Measurements from ENCODE around the gene ERP27.

ERP27 gene

GRCh38 chr12:14911131-14911530 is 27.2 kb downstream of the ERP27 start:
- Histone ChIP-seq H3K36me3 (ENCODE audit: control insufficient read depth, low read depth, low read length) (no peaks in the 10 kb centered on the region), H3K4me3 (ENCODE audit: low read length) (no peak overlapping the region), H3K9me3 (ENCODE audit: control insufficient read depth, low read depth, low read length) (no peaks in the 10 kb centered on the region)

GRCh38 chr12:14910090-14910915 is 28.0 kb downstream of the ERP27 start:
- H3K9me3 ChIP-seq (ENCODE audit: control insufficient read depth, low read depth, low read length) = no peaks in the 10 kb centered on the region
- no peak overlapping the region for H3K4me3 ChIP-seq (ENCODE audit: low read length)
- no peaks in the 10 kb centered on the region for H3K27me3 ChIP-seq (ENCODE audit: control insufficient read depth, insufficient read depth, low read length)
- H3K36me3 ChIP-seq (ENCODE audit: control insufficient read depth, low read depth, low read length) = no peaks in the 10 kb centered on the region
- H3K9ac ChIP-seq (ENCODE audit: low read length) = no peak overlapping the region
- H3K4me1 ChIP-seq (ENCODE audit: control insufficient read depth, low read depth, low read length) = no peaks in the 10 kb centered on the region
- H3K27ac ChIP-seq (ENCODE audit: low read length) = no peak overlapping the region

More at GRCh38 chr12:14911131-14911530, 27.2 kb downstream of the ERP27 start:
- H3K27me3 ChIP-seq (ENCODE audit: control insufficient read depth, insufficient read depth, low read length) = no peaks in the 10 kb centered on the region
- H3K9ac ChIP-seq (ENCODE audit: low read length) = no peak overlapping the region
- no peak overlapping the region for H3K27ac ChIP-seq (ENCODE audit: low read length)
- no peaks in the 10 kb centered on the region for H3K4me1 ChIP-seq (ENCODE audit: control insufficient read depth, low read depth, low read length)

- Histone ChIP-seq H3K9me3 (ENCODE audit: control insufficient read depth, low read depth, low read length) (no peaks in the 10 kb centered on the region), H3K27me3 (ENCODE audit: control insufficient read depth, insufficient read depth, low read length) (no peaks in the 10 kb centered on the region), H3K9ac (ENCODE audit: low read length) (no peak overlapping the region), H3K4me1 (ENCODE audit: control insufficient read depth, low read depth, low read length) (no peaks in the 10 kb centered on the region), H3K27ac (ENCODE audit: low read length) (no peak overlapping the region), H3K36me3 (ENCODE audit: control insufficient read depth, low read depth, low read length) (no peaks in the 10 kb centered on the region), H3K4me3 (ENCODE audit: low read length) (no peak overlapping the region)
Observed at GRCh38 chr12:14907953-14908352, 30.4 kb downstream of the ERP27 start.

- H3K36me3 ChIP-seq (ENCODE audit: control insufficient read depth, low read depth, low read length) = no peaks in the 10 kb centered on the region
- H3K4me3 ChIP-seq (ENCODE audit: low read length) = no peak overlapping the region
Observed at GRCh38 chr12:14906114-14906513, 32.2 kb downstream of the ERP27 start.

GRCh38 chr12:14905269-14906004 is 32.9 kb downstream of the ERP27 start:
- no peaks in the 10 kb centered on the region for H3K9me3 ChIP-seq (ENCODE audit: control insufficient read depth, low read depth, low read length)
- no peaks in the 10 kb centered on the region for H3K36me3 ChIP-seq (ENCODE audit: control insufficient read depth, low read depth, low read length)
- no peak overlapping the region for H3K27ac ChIP-seq (ENCODE audit: low read length)
- no peaks in the 10 kb centered on the region for H3K4me1 ChIP-seq (ENCODE audit: control insufficient read depth, low read depth, low read length)
- no peaks in the 10 kb centered on the region for H3K27me3 ChIP-seq (ENCODE audit: control insufficient read depth, insufficient read depth, low read length)
- no peak overlapping the region for H3K9ac ChIP-seq (ENCODE audit: low read length)
- no peak overlapping the region for H3K4me3 ChIP-seq (ENCODE audit: low read length)

More at GRCh38 chr12:14906114-14906513, 32.2 kb downstream of the ERP27 start:
- no peaks in the 10 kb centered on the region for H3K27me3 ChIP-seq (ENCODE audit: control insufficient read depth, insufficient read depth, low read length)
- H3K9me3 ChIP-seq (ENCODE audit: control insufficient read depth, low read depth, low read length) = no peaks in the 10 kb centered on the region
- no peak overlapping the region for H3K9ac ChIP-seq (ENCODE audit: low read length)
- no peaks in the 10 kb centered on the region for H3K4me1 ChIP-seq (ENCODE audit: control insufficient read depth, low read depth, low read length)
- no peak overlapping the region for H3K27ac ChIP-seq (ENCODE audit: low read length)

- Histone ChIP-seq H3K36me3 (ENCODE audit: control insufficient read depth, low read depth, low read length) (no peaks in the 10 kb centered on the region), H3K4me1 (ENCODE audit: control insufficient read depth, low read depth, low read length) (no peaks in the 10 kb centered on the region), H3K4me3 (ENCODE audit: low read length) (no peak overlapping the region), H3K27ac (ENCODE audit: low read length) (no peak overlapping the region), H3K9me3 (ENCODE audit: control insufficient read depth, low read depth, low read length) (no peaks in the 10 kb centered on the region), H3K27me3 (ENCODE audit: control insufficient read depth, insufficient read depth, low read length) (no peaks in the 10 kb centered on the region), H3K9ac (ENCODE audit: low read length) (no peak overlapping the region)
Observed at GRCh38 chr12:14904854-14905253, 33.5 kb downstream of the ERP27 start.

GRCh38 chr12:14903386-14904098 is 34.8 kb downstream of the ERP27 start:
- H3K27ac ChIP-seq (ENCODE audit: low read length) = no peak overlapping the region
- no peaks in the 10 kb centered on the region for H3K36me3 ChIP-seq (ENCODE audit: control insufficient read depth, low read depth, low read length)
- H3K27me3 ChIP-seq (ENCODE audit: control insufficient read depth, insufficient read depth, low read length) = no peaks in the 10 kb centered on the region

GRCh38 chr12:14902465-14902864 is 35.9 kb downstream of the ERP27 start:
- Histone ChIP-seq H3K27me3 (ENCODE audit: control insufficient read depth, insufficient read depth, low read length) (no peaks in the 10 kb centered on the region), H3K36me3 (ENCODE audit: control insufficient read depth, low read depth, low read length) (no peaks in the 10 kb centered on the region), H3K27ac (ENCODE audit: low read length) (no peak overlapping the region), H3K4me1 (ENCODE audit: control insufficient read depth, low read depth, low read length) (no peaks in the 10 kb centered on the region), H3K4me3 (ENCODE audit: low read length) (no peak overlapping the region), H3K9ac (ENCODE audit: low read length) (no peak overlapping the region), H3K9me3 (ENCODE audit: control insufficient read depth, low read depth, low read length) (no peaks in the 10 kb centered on the region)

More at GRCh38 chr12:14903386-14904098, 34.8 kb downstream of the ERP27 start:
- Histone ChIP-seq H3K4me1 (ENCODE audit: control insufficient read depth, low read depth, low read length) (no peaks in the 10 kb centered on the region), H3K9ac (ENCODE audit: low read length) (no peak overlapping the region), H3K4me3 (ENCODE audit: low read length) (no peak overlapping the region), H3K9me3 (ENCODE audit: control insufficient read depth, low read depth, low read length) (no peaks in the 10 kb centered on the region)

GRCh38 chr12:14901228-14901562 is 37.1 kb downstream of the ERP27 start:
- Histone ChIP-seq H3K4me1 (ENCODE audit: control insufficient read depth, low read depth, low read length) (no peaks in the 10 kb centered on the region), H3K27me3 (ENCODE audit: control insufficient read depth, insufficient read depth, low read length) (no peaks in the 10 kb centered on the region), H3K9me3 (ENCODE audit: control insufficient read depth, low read depth, low read length) (no peaks in the 10 kb centered on the region), H3K9ac (ENCODE audit: low read length) (no peak overlapping the region), H3K36me3 (ENCODE audit: control insufficient read depth, low read depth, low read length) (no peaks in the 10 kb centered on the region), H3K4me3 (ENCODE audit: low read length) (no peak overlapping the region), H3K27ac (ENCODE audit: low read length) (no peak overlapping the region)

GRCh38 chr12:14900521-14901227 is 37.7 kb downstream of the ERP27 start:
- no peak overlapping the region for H3K9ac ChIP-seq (ENCODE audit: low read length)
- H3K27ac ChIP-seq (ENCODE audit: low read length) = no peak overlapping the region
- no peak overlapping the region for H3K4me3 ChIP-seq (ENCODE audit: low read length)
- no peaks in the 10 kb centered on the region for H3K27me3 ChIP-seq (ENCODE audit: control insufficient read depth, insufficient read depth, low read length)
- H3K4me1 ChIP-seq (ENCODE audit: control insufficient read depth, low read depth, low read length) = no peaks in the 10 kb centered on the region
- H3K9me3 ChIP-seq (ENCODE audit: control insufficient read depth, low read depth, low read length) = no peaks in the 10 kb centered on the region
- H3K36me3 ChIP-seq (ENCODE audit: control insufficient read depth, low read depth, low read length) = no peaks in the 10 kb centered on the region

- H3K4me1 ChIP-seq (ENCODE audit: control insufficient read depth, low read depth, low read length) = no peaks in the 10 kb centered on the region
- H3K27ac ChIP-seq (ENCODE audit: low read length) = no peak overlapping the region
- no peak overlapping the region for H3K4me3 ChIP-seq (ENCODE audit: low read length)
- H3K9me3 ChIP-seq (ENCODE audit: control insufficient read depth, low read depth, low read length) = no peaks in the 10 kb centered on the region
- no peaks in the 10 kb centered on the region for H3K27me3 ChIP-seq (ENCODE audit: control insufficient read depth, insufficient read depth, low read length)
- no peaks in the 10 kb centered on the region for H3K36me3 ChIP-seq (ENCODE audit: control insufficient read depth, low read depth, low read length)
- no peak overlapping the region for H3K9ac ChIP-seq (ENCODE audit: low read length)
Observed at GRCh38 chr12:14896521-14897169, 41.7 kb downstream of the ERP27 start.

Data from iPS-18a (cell line).